ENCODE measurements around the gene SUCLA2. TPM values are rescaled to one million over a fixed set of nuclear protein-coding genes. Genes with fewer than 3 reads are reported as not detected.

The SUCLA2 gene
- polyA plus RNA-seq (2013): 26.8 TPM

GRCh38 chr13:48001114-48001881 lies at the start of gene SUCLA2:
TSS of gene SUCLA2 (minus strand) at chr13:48001273. CDS start at chr13:48001269, 4 bp downstream.
- peaks cover 0 to 8% (median 3%) of the 10 kb centered on the region in 4 experiments for H3K36me3 ChIP-seq (ENCODE audit: control insufficient read depth in 4 of 4, insufficient read depth in 4 of 4, low read length in 3 of 4)
- peak within 1 kb of the TSS; percentile 78 to 99 (median 93) for H3K4me3 ChIP-seq (ENCODE audit: control insufficient read depth in 1 of 7, extremely low read depth in 1 of 7, insufficient read depth in 4 of 7, low read depth in 2 of 7, low read length in 6 of 7)
- peak within 1 kb of the TSS; percentile 78 to 88 for H3K27ac ChIP-seq (ENCODE audit: insufficient read depth in 1 of 2, low read depth in 1 of 2, low read length in 2 of 2, poor library complexity in 1 of 2, severe bottlenecking in 2 of 2)
- H3K4me1 ChIP-seq (ENCODE audit: control extremely low read depth in 1 of 4, control insufficient read depth in 4 of 4, insufficient read depth in 4 of 4, low read length in 3 of 4): peaks cover 5 to 16% (median 9%) of the 10 kb centered on the region in 4 experiments
- ChIA-PET CTCF (no interaction called here), POLR2A (interaction anchor here (0.6 kb wide), 2 partner anchors 48 to 93 kb away, joined by 3 read pairs; partner anchors contain the start of gene MED4)
- peak; percentile 87 to 92 (median 90) for DNase-seq
- no peaks in the 10 kb centered on the region for H3K27me3 ChIP-seq (replicated peaks in 2 of 5; ENCODE audit: control insufficient read depth in 4 of 5, insufficient read depth in 5 of 5, low read length in 4 of 5)
- H3K9me3 ChIP-seq (ENCODE audit: control extremely low read depth in 1 of 5, control insufficient read depth in 4 of 5, insufficient read depth in 2 of 5, low read depth in 1 of 5, low read length in 4 of 5): no peaks in the 10 kb centered on the region
- WGBS (ENCODE audit: insufficient coverage): 14% methylated on average over 48 of the region's 52 CpGs

GRCh38 chr13:48050550-48050949 lies 49.5 kb upstream of the SUCLA2 start:
- Histone ChIP-seq H3K4me1 (ENCODE audit: control extremely low read depth in 1 of 4, control insufficient read depth in 4 of 4, insufficient read depth in 4 of 4, low read length in 3 of 4) (no peaks in the 10 kb centered on the region), H3K9me3 (ENCODE audit: control extremely low read depth in 1 of 5, control insufficient read depth in 4 of 5, insufficient read depth in 2 of 5, low read depth in 1 of 5, low read length in 4 of 5) (no peaks in the 10 kb centered on the region), H3K27ac (ENCODE audit: insufficient read depth in 1 of 2, low read depth in 1 of 2, low read length in 2 of 2, poor library complexity in 1 of 2, severe bottlenecking in 2 of 2) (no peak overlapping the region), H3K27me3 (replicated peaks in 2 of 5; ENCODE audit: control insufficient read depth in 4 of 5, insufficient read depth in 5 of 5, low read length in 4 of 5) (no peaks in the 10 kb centered on the region), H3K4me3 (ENCODE audit: control insufficient read depth in 1 of 7, extremely low read depth in 1 of 7, insufficient read depth in 4 of 7, low read depth in 2 of 7, low read length in 6 of 7) (no peak overlapping the region), H3K36me3 (ENCODE audit: control insufficient read depth in 4 of 4, insufficient read depth in 4 of 4, low read length in 3 of 4) (peaks cover 24 to 48% (median 36%) of the 10 kb centered on the region in 4 experiments)
- ChIA-PET POLR2A (no interaction called here), CTCF (interaction anchor here (0.5 to 5.4 kb wide), 2 partner anchors 12 to 1413 kb away, joined by 4 to 22 read pairs; partner anchors contain the start of gene NUDT15)
- no peak for DNase-seq
- 92% methylated on average over 2 of the region's 3 CpGs for WGBS (ENCODE audit: insufficient coverage)

- CTCF ChIA-PET: interaction anchor here (1.3 kb wide), 1 partner anchor 35 kb away, joined by 3 read pairs; no protein-coding TSS in a partner anchor
- Histone ChIP-seq H3K27me3 (replicated peaks in 2 of 5; ENCODE audit: control insufficient read depth in 4 of 5, insufficient read depth in 5 of 5, low read length in 4 of 5) (no peaks in the 10 kb centered on the region), H3K4me1 (ENCODE audit: control extremely low read depth in 1 of 4, control insufficient read depth in 4 of 4, insufficient read depth in 4 of 4, low read length in 3 of 4) (peaks cover 0 to 12% (median 2%) of the 10 kb centered on the region in 4 experiments), H3K27ac (ENCODE audit: insufficient read depth in 1 of 2, low read depth in 1 of 2, low read length in 2 of 2, poor library complexity in 1 of 2, severe bottlenecking in 2 of 2) (peak overlapping the region; percentile 9 to 59), H3K36me3 (ENCODE audit: control insufficient read depth in 4 of 4, insufficient read depth in 4 of 4, low read length in 3 of 4) (peaks cover 12 to 31% (median 26%) of the 10 kb centered on the region in 4 experiments), H3K9me3 (ENCODE audit: control extremely low read depth in 1 of 5, control insufficient read depth in 4 of 5, insufficient read depth in 2 of 5, low read depth in 1 of 5, low read length in 4 of 5) (peaks cover 0 to 8% (median 0%) of the 10 kb centered on the region in 5 experiments), H3K4me3 (ENCODE audit: control insufficient read depth in 1 of 7, extremely low read depth in 1 of 7, insufficient read depth in 4 of 7, low read depth in 2 of 7, low read length in 6 of 7) (no peak overlapping the region)
- POLR2A ChIA-PET: no interaction called here
- peak in 2 of 3 donors; percentile 29 to 49 for DNase-seq
Observed at GRCh38 chr13:48043789-48044503, 42.9 kb upstream of the SUCLA2 start.

- POLR2A ChIA-PET: no interaction called here
- H3K27ac ChIP-seq (ENCODE audit: insufficient read depth in 1 of 2, low read depth in 1 of 2, low read length in 2 of 2, poor library complexity in 1 of 2, severe bottlenecking in 2 of 2): no peak overlapping the region
- CTCF ChIA-PET: interaction anchor here (0.8 to 1.3 kb wide), 2 partner anchors 36 to 52 kb away, joined by 3 read pairs; partner anchors contain the start of gene MED4
Observed at GRCh38 chr13:48042894-48043293, 41.8 kb upstream of the SUCLA2 start.

GRCh38 chr13:48040896-48041295 lies 39.8 kb upstream of the SUCLA2 start:
- peaks cover 4 to 32% (median 19%) of the 10 kb centered on the region in 4 experiments for H3K4me1 ChIP-seq (ENCODE audit: control extremely low read depth in 1 of 4, control insufficient read depth in 4 of 4, insufficient read depth in 4 of 4, low read length in 3 of 4)
- H3K27me3 ChIP-seq (replicated peaks in 2 of 5; ENCODE audit: control insufficient read depth in 4 of 5, insufficient read depth in 5 of 5, low read length in 4 of 5): no peaks in the 10 kb centered on the region
- H3K27ac ChIP-seq (ENCODE audit: insufficient read depth in 1 of 2, low read depth in 1 of 2, low read length in 2 of 2, poor library complexity in 1 of 2, severe bottlenecking in 2 of 2): no peak overlapping the region
- DNase-seq: peak in 1 of 3 donors; percentile 6
- H3K36me3 ChIP-seq (ENCODE audit: control insufficient read depth in 4 of 4, insufficient read depth in 4 of 4, low read length in 3 of 4): peaks cover 6 to 19% (median 16%) of the 10 kb centered on the region in 4 experiments
- no peak overlapping the region for H3K4me3 ChIP-seq (ENCODE audit: control insufficient read depth in 1 of 7, extremely low read depth in 1 of 7, insufficient read depth in 4 of 7, low read depth in 2 of 7, low read length in 6 of 7)
- WGBS (ENCODE audit: insufficient coverage): no CpG with 5 or more reads among the region's 1 CpG
- peaks cover 0 to 8% (median 0%) of the 10 kb centered on the region in 5 experiments for H3K9me3 ChIP-seq (ENCODE audit: control extremely low read depth in 1 of 5, control insufficient read depth in 4 of 5, insufficient read depth in 2 of 5, low read depth in 1 of 5, low read length in 4 of 5)
- CTCF ChIA-PET: interaction anchor here (1.1 kb wide), 1 partner anchor 242 kb away, joined by 3 read pairs; no protein-coding TSS in a partner anchor
- POLR2A ChIA-PET: no interaction called here

More at GRCh38 chr13:48042894-48043293, 41.8 kb upstream of the SUCLA2 start:
- Histone ChIP-seq H3K36me3 (ENCODE audit: control insufficient read depth in 4 of 4, insufficient read depth in 4 of 4, low read length in 3 of 4) (peaks cover 6 to 23% (median 18%) of the 10 kb centered on the region in 4 experiments), H3K4me1 (ENCODE audit: control extremely low read depth in 1 of 4, control insufficient read depth in 4 of 4, insufficient read depth in 4 of 4, low read length in 3 of 4) (peaks cover 4 to 22% (median 9%) of the 10 kb centered on the region in 4 experiments), H3K4me3 (ENCODE audit: control insufficient read depth in 1 of 7, extremely low read depth in 1 of 7, insufficient read depth in 4 of 7, low read depth in 2 of 7, low read length in 6 of 7) (no peak overlapping the region), H3K9me3 (ENCODE audit: control extremely low read depth in 1 of 5, control insufficient read depth in 4 of 5, insufficient read depth in 2 of 5, low read depth in 1 of 5, low read length in 4 of 5) (peaks cover 0 to 8% (median 0%) of the 10 kb centered on the region in 5 experiments), H3K27me3 (replicated peaks in 2 of 5; ENCODE audit: control insufficient read depth in 4 of 5, insufficient read depth in 5 of 5, low read length in 4 of 5) (no peaks in the 10 kb centered on the region)
- no peak for DNase-seq
- 100% methylated on average over 2 of the region's 2 CpGs for WGBS (ENCODE audit: insufficient coverage)

GRCh38 chr13:48040049-48040448 lies 39.0 kb upstream of the SUCLA2 start:
- H3K27ac ChIP-seq (ENCODE audit: insufficient read depth in 1 of 2, low read depth in 1 of 2, low read length in 2 of 2, poor library complexity in 1 of 2, severe bottlenecking in 2 of 2): no peak overlapping the region
- H3K4me3 ChIP-seq (ENCODE audit: control insufficient read depth in 1 of 7, extremely low read depth in 1 of 7, insufficient read depth in 4 of 7, low read depth in 2 of 7, low read length in 6 of 7): no peak overlapping the region
- H3K4me1 ChIP-seq (ENCODE audit: control extremely low read depth in 1 of 4, control insufficient read depth in 4 of 4, insufficient read depth in 4 of 4, low read length in 3 of 4): peaks cover 4 to 32% (median 19%) of the 10 kb centered on the region in 4 experiments
- DNase-seq: no peak
- CTCF ChIA-PET: interaction anchor here (0.9 to 1.1 kb wide), 2 partner anchors 55 to 241 kb away, joined by 3 to 4 read pairs; partner anchors contain the start of gene MED4
- H3K27me3 ChIP-seq (replicated peaks in 2 of 5; ENCODE audit: control insufficient read depth in 4 of 5, insufficient read depth in 5 of 5, low read length in 4 of 5): no peaks in the 10 kb centered on the region
- peaks cover 0 to 8% (median 0%) of the 10 kb centered on the region in 5 experiments for H3K9me3 ChIP-seq (ENCODE audit: control extremely low read depth in 1 of 5, control insufficient read depth in 4 of 5, insufficient read depth in 2 of 5, low read depth in 1 of 5, low read length in 4 of 5)
- H3K36me3 ChIP-seq (ENCODE audit: control insufficient read depth in 4 of 4, insufficient read depth in 4 of 4, low read length in 3 of 4): peaks cover 6 to 22% (median 15%) of the 10 kb centered on the region in 4 experiments
- POLR2A ChIA-PET: no interaction called here

All from common myeloid progenitor, CD34-positive (primary cell).